DND-41 (cell line): ENCODE measurements around the gene TYW1.
"Not testable (repeated sequence)": the region's sequence is repeated elsewhere in the genome, so short reads cannot be mapped to it uniquely, and the experiment has no call there.

ENCODE experiments used
- ATAC-seq: fragments of 200-7000 bp; cut with Tn5 transposase; 3 replicates; pipeline ENCODE4 v1.9.1; 2021; ENCODE audit warnings: low read depth; ENCODE audit not compliant: insufficient read depth
- DNase-seq: peaks from one replicate; pipeline ENCODE4 v3.0.0-alpha.2; 2020
- H2AFZ ChIP-seq: 2 replicates; pipeline ENCODE4 v1.6.0; 2012; ENCODE audit warnings: low read depth, low read length
- H3K27ac ChIP-seq: 2 replicates; pipeline ENCODE4 v1.5.1; 2012; ENCODE audit warnings: low read length, inconsistent platforms
- H3K27me3 ChIP-seq: fragments of 200-600 bp; sonication (generic); 2 replicates; pipeline ENCODE4 v1.6.0; 2012; ENCODE audit warnings: low read length, mild to moderate bottlenecking, inconsistent platforms; ENCODE audit not compliant: insufficient read depth, poor library complexity
- H3K36me3 ChIP-seq: 2 replicates; pipeline ENCODE4 v1.5.1; 2012; ENCODE audit warnings: low read length, inconsistent platforms; ENCODE audit not compliant: insufficient read depth
- H3K4me1 ChIP-seq: 2 replicates; pipeline ENCODE4 v1.5.1; 2012; ENCODE audit warnings: mild to moderate bottlenecking, low read length; ENCODE audit not compliant: insufficient read depth
- H3K4me2 ChIP-seq: 2 replicates; pipeline ENCODE4 v1.6.0; 2012; ENCODE audit warnings: mild to moderate bottlenecking, moderate library complexity, low read length, inconsistent platforms; ENCODE audit not compliant: insufficient read depth
- H3K4me3 ChIP-seq, 2 experiments: fragments of 200-600 bp in 1 of 2; shearing (Covaris generic) in 1 of 2; 2 replicates each; pipeline ENCODE4 v1.5.1; 2012 to 2016; ENCODE audit warnings: inconsistent platforms in 2 of 2, low read length in 2 of 2, mild to moderate bottlenecking in 2 of 2, low read depth in 1 of 2, moderate library complexity in 1 of 2
- H3K79me2 ChIP-seq: 2 replicates; pipeline ENCODE4 v1.6.0; 2012; ENCODE audit warnings: low read length, inconsistent platforms; ENCODE audit not compliant: insufficient read depth
- H3K9ac ChIP-seq: 2 replicates; pipeline ENCODE4 v1.6.0; 2012; ENCODE audit warnings: low read depth, mild to moderate bottlenecking, inconsistent platforms, low read length, moderate library complexity
- H3K9me3 ChIP-seq: 2 replicates; pipeline ENCODE4 v1.5.1; 2012; ENCODE audit warnings: low read length, moderate library complexity, mild to moderate bottlenecking, inconsistent platforms; ENCODE audit not compliant: insufficient read depth, severe bottlenecking
- H4K20me1 ChIP-seq: 2 replicates; pipeline ENCODE4 v1.6.0; 2012; ENCODE audit warnings: low read length; ENCODE audit not compliant: insufficient read depth
- EZH2 ChIP-seq: IDR thresholded peaks from 3 replicates; pipeline ENCODE4 v1.6.1; 2012; ENCODE audit warnings: borderline replicate concordance, low read depth, mild to moderate bottlenecking, moderate library complexity, low read length, inconsistent platforms; ENCODE audit not compliant: severe bottlenecking
- TF ChIP-seq, protein P1 (sequence below): IDR thresholded peaks from 2 replicates; pipeline ENCODE4 v1.5.1; 2012; ENCODE audit warnings: borderline replicate concordance, low read length, moderate library complexity, mild to moderate bottlenecking; ENCODE audit not compliant: poor library complexity, severe bottlenecking; ENCODE audit errors: extremely low read depth

The TYW1 gene

DNA sequence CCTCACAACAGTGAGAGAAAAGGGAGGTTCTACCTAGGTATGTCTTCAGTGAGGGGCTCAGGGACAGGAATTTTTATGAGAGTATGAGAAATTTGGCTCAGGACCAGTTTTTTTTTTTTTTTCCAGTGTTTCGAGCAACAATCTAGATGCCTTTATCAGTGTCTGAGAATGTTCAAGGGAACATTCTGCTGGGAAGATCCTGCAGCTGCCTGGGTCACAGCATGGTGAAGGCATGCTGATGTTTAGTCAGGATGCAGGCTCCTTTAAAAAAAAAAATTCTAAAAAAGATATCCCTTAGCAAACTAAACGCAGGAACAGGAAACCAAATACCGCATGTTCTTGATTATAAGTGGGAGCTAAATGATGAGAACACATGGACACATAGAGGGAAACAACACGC lies 32.2 kb upstream of the TYW1 start:
- H2AFZ ChIP-seq = no peak overlapping the region
- no peaks in the 10 kb centered on the region for H3K79me2 ChIP-seq
- no peak overlapping the region for H3K4me3 ChIP-seq
- H3K4me2 ChIP-seq = no peak overlapping the region
- H3K9ac ChIP-seq = no peak overlapping the region
- TF ChIP-seq, protein P1, sequence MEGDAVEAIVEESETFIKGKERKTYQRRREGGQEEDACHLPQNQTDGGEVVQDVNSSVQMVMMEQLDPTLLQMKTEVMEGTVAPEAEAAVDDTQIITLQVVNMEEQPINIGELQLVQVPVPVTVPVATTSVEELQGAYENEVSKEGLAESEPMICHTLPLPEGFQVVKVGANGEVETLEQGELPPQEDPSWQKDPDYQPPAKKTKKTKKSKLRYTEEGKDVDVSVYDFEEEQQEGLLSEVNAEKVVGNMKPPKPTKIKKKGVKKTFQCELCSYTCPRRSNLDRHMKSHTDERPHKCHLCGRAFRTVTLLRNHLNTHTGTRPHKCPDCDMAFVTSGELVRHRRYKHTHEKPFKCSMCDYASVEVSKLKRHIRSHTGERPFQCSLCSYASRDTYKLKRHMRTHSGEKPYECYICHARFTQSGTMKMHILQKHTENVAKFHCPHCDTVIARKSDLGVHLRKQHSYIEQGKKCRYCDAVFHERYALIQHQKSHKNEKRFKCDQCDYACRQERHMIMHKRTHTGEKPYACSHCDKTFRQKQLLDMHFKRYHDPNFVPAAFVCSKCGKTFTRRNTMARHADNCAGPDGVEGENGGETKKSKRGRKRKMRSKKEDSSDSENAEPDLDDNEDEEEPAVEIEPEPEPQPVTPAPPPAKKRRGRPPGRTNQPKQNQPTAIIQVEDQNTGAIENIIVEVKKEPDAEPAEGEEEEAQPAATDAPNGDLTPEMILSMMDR = no peak
- no peak for TF ChIP-seq EZH2
- no peaks in the 10 kb centered on the region for H3K4me1 ChIP-seq
- ATAC-seq (no peak), DNase-seq (no peak)
- H3K27me3 ChIP-seq = no peaks in the 10 kb centered on the region
- no peaks in the 10 kb centered on the region for H3K36me3 ChIP-seq
- H3K9me3 ChIP-seq = no peaks in the 10 kb centered on the region
- no peak overlapping the region for H3K27ac ChIP-seq
- no peaks in the 10 kb centered on the region for H4K20me1 ChIP-seq

DNA sequence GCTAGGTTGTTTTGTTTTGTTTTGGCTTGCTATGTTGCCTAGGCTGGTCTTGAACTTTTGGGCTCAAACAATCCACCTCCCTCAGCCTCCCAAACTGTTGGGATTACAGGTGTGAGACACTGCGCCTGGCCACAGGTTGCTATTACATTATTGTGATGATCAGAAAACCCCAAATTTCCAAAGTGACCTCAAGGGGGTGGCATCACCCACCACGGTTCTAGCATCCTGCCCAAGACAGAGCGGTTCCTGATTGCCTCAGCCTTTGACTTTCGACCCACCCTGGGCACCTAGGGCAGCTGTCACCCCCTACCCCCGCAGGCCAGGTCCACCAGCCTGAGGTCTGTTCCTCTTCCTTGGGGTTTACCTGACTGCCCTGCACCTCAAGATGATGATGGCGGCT lies 29.6 kb upstream of the TYW1 start:
- no peak for TF ChIP-seq EZH2
- TF ChIP-seq, protein P1 = no peak
- H3K79me2 ChIP-seq = no peaks in the 10 kb centered on the region
- no peak overlapping the region for H3K4me2 ChIP-seq
- no peaks in the 10 kb centered on the region for H4K20me1 ChIP-seq
- no peaks in the 10 kb centered on the region for H3K36me3 ChIP-seq
- no peak overlapping the region for H3K9ac ChIP-seq
- no peak for ATAC-seq
- no peak overlapping the region for H3K4me3 ChIP-seq
- no peaks in the 10 kb centered on the region for H3K4me1 ChIP-seq
- no peak overlapping the region for H2AFZ ChIP-seq
- H3K27me3 ChIP-seq = no peaks in the 10 kb centered on the region
- no peaks in the 10 kb centered on the region for H3K9me3 ChIP-seq
- H3K27ac ChIP-seq = no peak overlapping the region
- DNase-seq = no peak

DNA sequence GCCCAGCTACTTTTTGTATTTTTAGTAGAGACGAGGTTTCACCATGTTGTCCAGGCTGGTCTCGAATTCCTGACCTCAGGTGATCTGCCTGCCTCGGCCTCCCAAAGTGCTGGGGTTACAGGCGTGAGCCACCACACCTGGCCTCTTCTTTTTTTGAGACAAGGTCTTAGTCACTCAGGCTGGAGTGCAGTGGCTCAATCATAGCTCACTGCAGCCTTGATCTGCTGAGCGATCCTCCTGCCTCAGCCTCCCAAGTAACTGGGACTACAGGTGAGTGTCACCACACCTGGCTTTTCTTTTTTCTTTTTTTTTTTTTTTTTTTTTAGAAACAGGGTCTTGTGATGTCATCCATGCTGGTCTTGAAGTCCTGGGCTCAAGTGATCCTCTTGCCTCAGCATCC lies 27.6 kb upstream of the TYW1 start:
- not testable (repeated sequence) for DNase-seq, H3K4me2 ChIP-seq, H3K9ac ChIP-seq, H3K4me3 ChIP-seq, H3K27me3 ChIP-seq, ATAC-seq, H3K36me3 ChIP-seq, H3K79me2 ChIP-seq, H3K27ac ChIP-seq, H2AFZ ChIP-seq, H3K4me1 ChIP-seq, H3K9me3 ChIP-seq, H4K20me1 ChIP-seq

DNA sequence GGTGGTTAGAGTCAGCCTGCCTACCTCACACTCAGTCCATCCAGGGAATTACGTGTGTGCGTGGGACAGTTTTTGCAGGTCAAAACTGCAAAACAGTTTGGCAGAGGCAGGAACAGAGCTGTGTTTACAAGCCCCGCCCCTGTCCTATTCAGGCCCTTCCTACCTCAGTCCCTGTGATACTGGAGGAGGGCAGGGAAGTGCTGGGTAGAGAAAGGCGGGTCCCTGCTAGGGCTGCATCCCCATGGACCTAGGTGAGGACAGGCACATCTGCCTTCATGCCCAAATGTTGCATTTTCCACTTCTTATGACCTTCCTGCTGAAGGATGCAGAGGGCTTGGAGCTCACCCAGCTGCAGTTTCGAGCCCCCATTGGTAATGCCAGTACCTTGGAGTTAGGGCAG lies 26.3 kb upstream of the TYW1 start:
- no peak overlapping the region for H3K9ac ChIP-seq
- H3K9me3 ChIP-seq = no peaks in the 10 kb centered on the region
- H3K79me2 ChIP-seq = no peaks in the 10 kb centered on the region
- no peaks in the 10 kb centered on the region for H4K20me1 ChIP-seq
- no peaks in the 10 kb centered on the region for H3K4me1 ChIP-seq
- no peak for TF ChIP-seq EZH2
- TF ChIP-seq, protein P1 = no peak
- no peak overlapping the region for H3K4me2 ChIP-seq
- no peaks in the 10 kb centered on the region for H3K27me3 ChIP-seq
- DNase-seq = no peak
- no peak overlapping the region for H3K4me3 ChIP-seq
- H3K27ac ChIP-seq = no peak overlapping the region
- ATAC-seq = no peak
- no peak overlapping the region for H2AFZ ChIP-seq
- H3K36me3 ChIP-seq = no peaks in the 10 kb centered on the region
